Tracheal epithelial cell (primary cell): Measurements from ENCODE around the gene GRIN2A. TPM values are rescaled to one million over a fixed set of nuclear protein-coding genes. Genes with fewer than 3 reads are reported as not detected.

Experiments used
- total RNA-seq: library from RNA; depleted of rRNA; stranded (reverse); fragments of >200 nt; gene quantifications from 2 replicates; pipeline ENCODE4 v1.2.1, GENCODE V29; 2014

GRIN2A gene
- total RNA-seq = not detected in 2 replicates

GRCh38 chr16:10182222-10183053, at the start of gene GRIN2A:
Gene GRIN2A, minus strand, starts transcription at chr16:10182428. Its CDS starts 2,017 bp downstream, at chr16:10180411.

Other genes with a start within 250 kb of the GRIN2A start
- 3.1 and 5.3 TPM in 2 replicates for gene ATF7IP2, start 203.6 kb upstream of the GRIN2A start, total RNA-seq